SHP77 treated with DMSO at 0.1 percent for 48 hours (cell line): ENCODE measurements around the gene IRF8.
"Not testable (repeated sequence)": the region's sequence is repeated elsewhere in the genome, so short reads cannot be mapped to it uniquely, and the experiment has no call there.

ENCODE experiments used
- DNase-seq: peaks from one replicate; lab custom pipeline; 2025; lab: John Stamatoyannopoulos, UW

The IRF8 gene

GRCh38 chr16:85898521-85899442, at the start of gene IRF8:
TSS of gene IRF8 (plus strand) at chr16:85899162. CDS start at chr16:85903016, 3,854 bp downstream.
- DNase-seq: no peak

GRCh38 chr16:85849388-85849787, 49.6 kb upstream of the IRF8 start:
- no peak for DNase-seq

- no peak for DNase-seq
These were observed 48.5 kb upstream of the IRF8 start for GRCh38 chr16:85850344-85850880.

- no peak for DNase-seq
These were observed 47.8 kb upstream of the IRF8 start for GRCh38 chr16:85851034-85851785.

- DNase-seq: no peak
These were observed 45.1 kb upstream of the IRF8 start for GRCh38 chr16:85853547-85854545.

- DNase-seq: no peak
These were observed 44.0 kb upstream of the IRF8 start for GRCh38 chr16:85854935-85855334.

GRCh38 chr16:85856079-85856478, 42.9 kb upstream of the IRF8 start:
- no peak for DNase-seq

- no peak for DNase-seq
These were observed 42.4 kb upstream of the IRF8 start for GRCh38 chr16:85856585-85856984.

GRCh38 chr16:85857406-85857805, 41.6 kb upstream of the IRF8 start:
- DNase-seq: no peak

GRCh38 chr16:85858571-85858970, 40.4 kb upstream of the IRF8 start:
- not testable (repeated sequence) for DNase-seq

- no peak for DNase-seq
These were observed 39.8 kb upstream of the IRF8 start for GRCh38 chr16:85858984-85859817.

GRCh38 chr16:85859818-85860125, 39.2 kb upstream of the IRF8 start:
- DNase-seq: no peak

- DNase-seq: no peak
These were observed 38.4 kb upstream of the IRF8 start for GRCh38 chr16:85860413-85861094.

- DNase-seq: no peak
These were observed 37.7 kb upstream of the IRF8 start for GRCh38 chr16:85861095-85861825.

GRCh38 chr16:85862476-85863383, 36.2 kb upstream of the IRF8 start:
- DNase-seq: no peak

- DNase-seq: no peak
These were observed 35.6 kb upstream of the IRF8 start for GRCh38 chr16:85863384-85863774.

- DNase-seq: no peak
These were observed 34.0 kb upstream of the IRF8 start for GRCh38 chr16:85864965-85865364.

- DNase-seq: no peak
These were observed 31.8 kb upstream of the IRF8 start for GRCh38 chr16:85867189-85867588.
